ENCODE results near the gene ELOB.

Gene ELOB

DNA sequence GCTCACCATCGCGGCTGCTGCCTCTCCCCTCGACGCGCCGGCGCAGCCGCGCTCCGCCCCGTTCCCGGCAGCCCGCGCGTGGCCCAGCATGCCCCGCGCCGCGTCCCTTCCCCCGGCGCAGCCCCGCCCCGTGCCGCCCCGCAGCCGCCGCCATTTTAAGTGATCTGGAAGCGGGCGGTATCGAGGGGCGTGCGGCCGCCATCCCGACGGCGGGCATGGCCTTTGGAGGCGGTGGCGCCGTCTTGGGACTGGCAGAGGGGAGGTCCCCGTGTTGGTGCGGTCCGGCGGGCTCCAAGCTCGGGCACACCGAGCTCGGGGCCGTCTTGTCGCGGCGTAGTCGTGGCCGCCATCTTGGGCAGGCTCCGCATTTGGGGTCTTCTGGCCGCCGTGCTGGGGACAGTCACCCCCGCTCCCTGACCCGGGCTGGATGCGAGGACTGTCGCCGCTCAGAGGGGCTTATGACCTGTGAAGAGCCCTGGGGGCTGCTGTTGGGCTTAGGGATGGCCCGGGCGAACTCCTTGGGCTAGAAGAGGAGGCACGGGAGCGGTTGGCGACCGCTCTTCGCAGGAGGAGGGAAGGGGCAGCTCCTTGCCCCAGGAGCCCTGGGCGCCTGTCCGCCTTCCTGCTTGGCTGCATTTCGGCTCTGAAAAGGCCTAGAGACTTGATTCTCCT is at the start of gene ELOB:
Gene ELOB (minus strand): TSS at position 50 of the 672 bp plus-strand sequence. CDS start 41 bp downstream, at position 9.
- peak; percentile 81 to 83 for DNase-seq (ENCODE audit: low read depth in 2 of 2)

- no peak for DNase-seq (ENCODE audit: low read depth in 2 of 2)
These were observed 48.8 kb upstream of the ELOB start for GRCh38 chr16:2825906-2826305.

- no peak for DNase-seq (ENCODE audit: low read depth in 2 of 2)
These were observed 48.1 kb upstream of the ELOB start for GRCh38 chr16:2825049-2825742.

GRCh38 chr16:2824626-2825025 is 47.5 kb upstream of the ELOB start:
- DNase-seq (ENCODE audit: low read depth in 2 of 2): no peak

DNA sequence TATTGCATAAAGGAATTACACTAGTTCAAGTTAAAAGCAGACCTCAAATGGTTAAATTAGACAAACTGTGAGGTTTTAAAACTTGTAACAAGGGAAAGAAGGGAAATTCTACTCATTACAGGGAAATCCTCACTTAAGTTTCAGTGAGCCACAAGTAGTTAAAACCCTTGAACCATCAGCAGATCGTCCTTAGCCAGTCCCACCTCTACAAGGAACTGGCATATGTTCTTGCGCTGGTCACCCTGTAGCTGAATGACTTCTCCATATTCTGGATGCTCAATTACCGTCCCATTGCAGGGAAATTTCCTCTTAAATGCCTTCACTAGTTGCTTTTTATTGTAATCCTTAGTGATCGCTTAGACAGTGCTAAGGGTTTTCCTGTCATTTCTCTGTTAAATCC is 45.4 kb upstream of the ELOB start:
- no peak for DNase-seq (ENCODE audit: low read depth in 2 of 2)

- no peak for DNase-seq (ENCODE audit: low read depth in 2 of 2)
These were observed 45.0 kb upstream of the ELOB start for GRCh38 chr16:2822158-2822495.

GRCh38 chr16:2821487-2822157 is 44.5 kb upstream of the ELOB start:
- no peak for DNase-seq (ENCODE audit: low read depth in 2 of 2)

- DNase-seq (ENCODE audit: low read depth in 2 of 2): no peak
These were observed 43.9 kb upstream of the ELOB start for GRCh38 chr16:2820836-2821486.

GRCh38 chr16:2819939-2820835 is 43.1 kb upstream of the ELOB start:
- no peak for DNase-seq (ENCODE audit: low read depth in 2 of 2)

DNA sequence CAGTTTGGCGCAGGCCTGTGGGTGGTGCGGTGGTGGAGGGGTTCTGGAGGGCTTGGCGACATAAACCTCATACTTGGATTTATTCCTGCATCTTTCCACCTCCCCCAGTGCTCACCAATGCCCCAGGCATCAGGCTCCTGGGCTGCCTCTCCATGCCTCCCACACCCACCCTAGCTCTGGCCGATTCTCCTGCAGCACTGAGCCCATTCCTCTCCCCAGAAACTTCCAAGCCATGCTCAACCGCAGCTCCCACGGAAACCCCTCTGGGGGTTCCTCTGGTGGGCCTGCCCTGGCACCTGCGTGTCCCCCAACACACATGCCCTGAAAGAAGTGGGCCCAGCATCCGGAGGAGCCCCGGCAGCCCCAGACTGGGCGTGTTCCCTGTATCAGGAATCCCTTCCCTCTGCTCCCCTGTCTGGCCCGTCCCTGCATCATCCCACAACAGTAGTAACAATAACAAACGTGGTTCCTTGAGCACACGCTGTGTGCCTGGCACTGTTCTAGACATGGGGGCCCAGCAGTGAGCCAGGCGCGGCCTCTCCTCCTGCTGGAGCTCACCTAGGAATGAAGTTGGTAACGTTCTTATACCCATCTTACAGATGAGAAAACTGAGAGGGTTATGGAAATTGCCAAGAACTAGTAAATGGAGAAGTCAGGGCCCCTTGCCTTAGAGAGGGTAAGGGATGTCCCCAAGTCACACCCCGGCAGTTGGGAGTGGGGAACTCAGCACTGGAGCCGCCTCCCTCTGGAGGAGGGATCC is 42.3 kb upstream of the ELOB start:
- no peak for DNase-seq (ENCODE audit: low read depth in 2 of 2)

DNA sequence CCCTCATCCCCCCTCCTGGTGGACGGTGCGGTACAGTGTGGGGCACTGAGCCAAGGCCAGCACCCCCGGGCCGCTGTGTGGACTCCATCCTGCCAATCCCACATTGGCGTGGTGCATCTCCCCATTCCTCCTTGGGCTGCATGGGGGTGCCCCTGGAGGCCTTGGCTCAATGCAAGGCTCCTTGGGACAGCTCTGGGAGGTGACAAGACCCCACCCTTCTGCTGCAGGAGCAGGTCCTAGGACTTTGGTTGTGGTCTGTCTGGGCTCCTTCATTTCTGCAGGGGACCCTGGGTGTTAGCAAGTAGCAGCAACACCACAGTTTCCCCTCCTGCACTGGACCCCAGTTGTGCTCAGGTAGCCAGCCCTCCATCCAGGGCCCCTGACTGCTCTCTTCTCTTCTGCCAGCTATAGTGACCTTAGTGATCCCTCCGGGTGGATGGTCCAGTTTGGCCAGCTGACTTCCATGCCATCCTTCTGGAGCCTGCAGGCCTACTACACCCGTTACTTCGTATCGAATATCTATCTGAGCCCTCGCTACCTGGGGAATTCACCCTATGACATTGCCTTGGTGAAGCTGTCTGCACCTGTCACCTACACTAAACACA is 41.3 kb upstream of the ELOB start:
- DNase-seq (ENCODE audit: low read depth in 2 of 2): no peak

GRCh38 chr16:2817340-2818271 is 40.5 kb upstream of the ELOB start:
- DNase-seq (ENCODE audit: low read depth in 2 of 2): no peak

- DNase-seq (ENCODE audit: low read depth in 2 of 2): no peak
These were observed 39.8 kb upstream of the ELOB start, which contains the start of gene PRSS21 for GRCh38 chr16:2816751-2817339. TSS of gene PRSS21 (plus strand) at chr16:2817237. CDS start at chr16:2817269, 32 bp downstream.

GRCh38 chr16:2815299-2815771 is 38.3 kb upstream of the ELOB start:
- no peak for DNase-seq (ENCODE audit: low read depth in 2 of 2)

DNA sequence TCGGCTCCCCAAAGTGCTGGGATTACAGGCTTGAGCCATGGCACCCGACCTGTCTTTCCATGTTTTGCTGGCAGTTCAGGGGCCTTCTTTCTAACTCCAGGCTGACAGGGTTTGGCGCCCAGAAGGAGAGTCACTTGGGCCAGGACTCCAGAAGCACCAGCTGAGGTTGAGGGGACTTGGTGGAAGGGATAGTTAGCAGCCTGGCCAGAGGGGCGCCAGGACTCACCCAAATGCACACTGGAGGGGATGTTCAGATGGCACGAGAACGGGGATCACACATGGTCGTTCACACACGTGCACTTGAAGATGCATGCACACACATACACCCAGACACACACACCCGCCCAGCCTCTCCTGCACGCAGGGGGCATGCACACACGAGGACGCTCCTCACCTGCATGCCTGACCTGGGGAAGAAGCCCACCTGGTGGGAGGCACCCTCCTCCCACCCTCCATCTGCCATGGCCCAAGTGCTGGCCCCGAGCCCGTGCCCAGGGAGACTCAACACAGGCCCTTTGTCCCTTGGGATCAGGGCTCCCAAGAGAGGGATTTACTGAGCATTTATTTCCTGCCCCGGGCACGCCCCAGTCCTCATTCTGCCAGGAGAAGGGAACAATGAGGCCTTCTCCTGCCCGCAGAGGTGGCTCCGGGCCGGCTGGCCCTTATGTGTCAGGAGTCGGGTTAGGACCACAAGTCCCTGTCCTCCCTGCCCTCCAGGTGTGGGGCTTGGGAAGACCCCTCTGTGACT is 37.6 kb upstream of the ELOB start:
- no peak for DNase-seq (ENCODE audit: low read depth in 2 of 2)

DNA sequence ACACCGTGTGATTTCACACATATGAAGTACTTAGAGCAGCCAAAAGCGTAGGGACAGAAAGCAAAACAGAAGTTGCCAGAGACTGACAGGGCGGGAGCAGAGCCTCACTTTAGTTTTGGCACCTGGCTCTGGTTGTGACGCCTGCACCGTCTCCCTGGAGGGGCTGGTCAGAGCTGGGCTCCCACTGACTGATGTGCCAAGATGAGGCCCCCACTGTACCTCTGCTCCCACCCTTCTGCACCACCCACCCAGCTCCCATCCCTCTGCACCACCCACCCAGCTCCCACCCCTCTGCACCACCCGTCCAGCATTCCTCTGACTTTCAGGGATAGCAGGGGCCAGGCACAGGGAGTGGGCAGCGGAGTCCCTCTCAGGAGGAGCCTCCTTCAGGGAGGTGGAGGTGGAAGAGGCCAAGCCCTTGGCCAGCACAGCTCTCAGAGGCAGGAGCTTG is 36.7 kb upstream of the ELOB start:
- DNase-seq (ENCODE audit: low read depth in 2 of 2): no peak

DNA sequence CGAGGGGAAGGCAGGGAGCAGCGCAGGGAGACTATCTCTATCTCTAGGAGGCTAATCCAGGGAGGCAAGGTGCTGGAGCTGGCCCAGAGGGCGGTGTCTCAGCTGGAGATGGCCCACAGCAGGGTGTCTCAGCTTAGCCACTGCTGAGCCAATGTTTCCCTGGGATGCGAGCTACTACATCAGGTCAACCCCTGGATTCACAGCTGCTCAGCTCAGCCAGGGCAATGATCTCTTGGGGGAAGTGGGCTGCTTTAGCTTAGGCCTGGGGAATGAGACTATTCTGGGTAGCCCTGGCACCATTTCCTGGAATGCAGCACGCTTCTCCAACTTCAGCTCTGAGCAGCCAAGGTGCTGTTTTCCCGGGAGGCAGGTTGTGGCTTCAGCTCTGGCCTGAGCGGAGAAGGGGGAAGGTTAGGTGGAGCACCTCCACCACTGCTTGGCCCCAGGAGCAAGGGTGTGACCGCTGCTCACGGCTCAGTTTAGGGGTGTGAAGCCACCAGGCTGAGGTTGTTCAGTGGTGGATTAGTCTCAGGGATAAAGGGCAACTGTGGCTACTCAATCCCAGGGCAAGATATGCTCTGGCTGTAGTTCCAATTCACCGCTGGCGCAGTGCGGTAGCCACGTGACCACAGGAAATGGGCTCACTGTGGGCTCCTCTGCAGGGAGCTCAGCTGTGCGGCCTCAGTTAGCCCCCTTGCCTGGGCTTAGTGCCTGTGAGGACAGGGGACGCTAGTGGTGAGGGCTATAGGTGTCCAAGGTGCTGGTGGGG is 34.8 kb upstream of the ELOB start:
- DNase-seq (ENCODE audit: low read depth in 2 of 2): no peak
